HEK293 (cell line): ENCODE data around the gene SGSM2.

Experiments used
- RBAK ChIP-seq: fragments of 450-650 bp; formaldehyde crosslinking; IDR thresholded peaks from 2 replicates; pipeline ENCODE4 v1.5.1; 2016; ENCODE audit warnings: missing biosample characterization, missing genetic modification characterization
- ZBTB21 ChIP-seq: fragments of 450-650 bp; formaldehyde crosslinking; IDR thresholded peaks from 2 replicates; pipeline ENCODE4 v1.5.1; 2017; ENCODE audit warnings: missing biosample characterization, missing genetic modification characterization
- ZFHX2 ChIP-seq: fragments of 450-650 bp; formaldehyde crosslinking; conservative IDR thresholded peaks from 2 replicates; pipeline ENCODE4 v1.5.1; 2016; ENCODE audit warnings: missing biosample characterization, missing genetic modification characterization
- ZNF112 ChIP-seq: fragments of 450-650 bp; formaldehyde crosslinking; IDR thresholded peaks from 2 replicates; pipeline ENCODE4 v1.5.0; 2017; ENCODE audit warnings: missing biosample characterization, missing genetic modification characterization
- ZNF133 ChIP-seq: fragments of 450-650 bp; formaldehyde crosslinking; IDR thresholded peaks from 2 replicates; pipeline ENCODE4 v1.5.1; 2016; ENCODE audit warnings: missing biosample characterization, missing genetic modification characterization
- ZNF155 ChIP-seq: fragments of 450-650 bp; formaldehyde crosslinking; IDR thresholded peaks from 2 replicates; pipeline ENCODE4 v1.5.1; 2016; ENCODE audit warnings: missing biosample characterization, missing genetic modification characterization
- ZNF2 ChIP-seq: fragments of 450-650 bp; formaldehyde crosslinking; IDR thresholded peaks from 2 replicates; pipeline ENCODE4 v1.5.1; 2016; ENCODE audit warnings: missing biosample characterization, missing genetic modification characterization
- ZNF23 ChIP-seq: fragments of 450-650 bp; formaldehyde crosslinking; IDR thresholded peaks from 2 replicates; pipeline ENCODE4 v1.5.1; 2016; ENCODE audit warnings: missing biosample characterization, missing genetic modification characterization, borderline replicate concordance
- ZNF324 ChIP-seq: fragments of 450-650 bp; formaldehyde crosslinking; IDR thresholded peaks from 2 replicates; pipeline ENCODE4 v1.5.1; 2016; ENCODE audit warnings: missing biosample characterization, missing genetic modification characterization
- ZNF426 ChIP-seq: fragments of 450-650 bp; formaldehyde crosslinking; IDR thresholded peaks from 2 replicates; pipeline ENCODE4 v1.5.1; 2017; ENCODE audit warnings: missing biosample characterization, missing genetic modification characterization, mild to moderate bottlenecking, inconsistent platforms, moderate library complexity
- ZNF433 ChIP-seq: fragments of 450-650 bp; formaldehyde crosslinking; IDR thresholded peaks from 2 replicates; pipeline ENCODE4 v1.5.1; 2016; ENCODE audit warnings: missing biosample characterization, missing genetic modification characterization, low read depth
- ZNF521 ChIP-seq: fragments of 450-650 bp; formaldehyde crosslinking; IDR thresholded peaks from 2 replicates; pipeline ENCODE4 v1.5.1; 2017; ENCODE audit warnings: missing biosample characterization, mild to moderate bottlenecking, missing genetic modification characterization
- ZNF660 ChIP-seq: fragments of 450-650 bp; IDR thresholded peaks from 2 replicates; pipeline ENCODE4 v1.5.1; 2018; ENCODE audit warnings: missing biosample characterization, mild to moderate bottlenecking, missing genetic modification characterization
- ZNF768 ChIP-seq: fragments of 450-650 bp; formaldehyde crosslinking; IDR thresholded peaks from 2 replicates; pipeline ENCODE4 v1.5.1; 2018; ENCODE audit warnings: missing biosample characterization, mild to moderate bottlenecking, missing genetic modification characterization
- ZSCAN23 ChIP-seq: fragments of 450-650 bp; formaldehyde crosslinking; IDR thresholded peaks from 2 replicates; pipeline ENCODE4 v1.5.1; 2016; ENCODE audit warnings: missing biosample characterization, missing genetic modification characterization
- ZSCAN30 ChIP-seq: fragments of 450-650 bp; IDR thresholded peaks from 2 replicates; pipeline ENCODE4 v1.5.1; 2018; ENCODE audit warnings: missing biosample characterization, mild to moderate bottlenecking, missing genetic modification characterization, moderate library complexity
- TF ChIP-seq, protein P1 (sequence below): fragments of 450-650 bp; formaldehyde crosslinking; conservative IDR thresholded peaks from 2 replicates; pipeline ENCODE4 v1.5.1; 2016; ENCODE audit warnings: low read depth, missing biosample characterization, missing genetic modification characterization
- TF ChIP-seq, protein P2 (sequence below): fragments of 450-650 bp; formaldehyde crosslinking; IDR thresholded peaks from 2 replicates; pipeline ENCODE4 v1.5.1; 2016; ENCODE audit warnings: missing biosample characterization, missing genetic modification characterization, low read depth
- TF ChIP-seq, protein P3 (sequence below): fragments of 450-650 bp; formaldehyde crosslinking; IDR thresholded peaks from 2 replicates; pipeline ENCODE4 v1.5.1; 2017; ENCODE audit warnings: missing biosample characterization, missing genetic modification characterization
- TF ChIP-seq, protein P4 (sequence below): fragments of 450-650 bp; formaldehyde crosslinking; IDR thresholded peaks from 2 replicates; pipeline ENCODE4 v1.5.1; 2017; ENCODE audit warnings: missing biosample characterization, missing genetic modification characterization
- TF ChIP-seq, protein P5 (sequence below): fragments of 450-650 bp; IDR thresholded peaks from 2 replicates; pipeline ENCODE4 v1.5.1; 2018; ENCODE audit warnings: missing biosample characterization, missing genetic modification characterization
- TF ChIP-seq, protein P6 (sequence below): fragments of 450-650 bp; formaldehyde crosslinking; IDR thresholded peaks from 2 replicates; pipeline ENCODE4 v1.5.1; 2016; ENCODE audit warnings: missing biosample characterization, missing genetic modification characterization
- TF ChIP-seq, protein P7 (sequence below): IDR thresholded peaks from 2 replicates; pipeline ENCODE4 v1.6.1; 2011; ENCODE audit warnings: mild to moderate bottlenecking, low read depth, low read length, borderline replicate concordance
- TF ChIP-seq, protein P8 (sequence below): fragments of 450-650 bp; formaldehyde crosslinking; IDR thresholded peaks from 2 replicates; pipeline ENCODE4; 2016; ENCODE audit warnings: missing biosample characterization, missing genetic modification characterization

SGSM2 gene

DNA sequence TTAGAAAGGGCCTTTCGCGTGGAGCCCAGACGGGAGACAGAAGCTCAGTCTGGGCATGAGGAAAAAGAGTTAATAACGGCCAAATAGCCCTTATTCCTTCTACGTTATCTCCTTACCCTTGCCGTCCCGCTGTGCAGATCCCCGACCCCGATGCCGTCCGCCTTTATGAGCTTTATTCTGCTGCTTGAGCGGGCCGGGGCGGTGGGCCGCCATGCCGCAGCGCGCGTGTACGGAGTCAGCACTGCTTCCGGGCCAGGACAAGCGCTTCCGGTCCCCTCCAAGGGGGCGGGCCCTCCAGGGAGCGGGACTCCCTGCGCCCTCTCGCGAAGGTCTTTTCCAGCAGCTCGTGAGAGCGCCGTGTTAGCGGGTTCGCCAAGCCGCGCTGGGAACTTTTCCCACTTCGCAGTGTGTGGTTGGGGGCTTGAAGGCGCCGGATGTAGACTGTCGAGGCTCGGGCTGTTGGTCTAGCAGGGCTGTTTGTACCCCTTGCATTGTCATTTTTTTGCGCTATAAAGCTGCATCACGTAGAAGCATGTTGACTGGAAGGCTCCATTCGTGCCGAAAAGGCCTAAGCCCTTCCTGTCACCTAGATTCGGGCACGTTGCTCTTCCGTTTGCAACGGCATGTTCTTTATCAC, 968 bp upstream of the SGSM2 start, which contains the start of gene TSR1 (continued):
- TF ChIP-seq, protein P1, sequence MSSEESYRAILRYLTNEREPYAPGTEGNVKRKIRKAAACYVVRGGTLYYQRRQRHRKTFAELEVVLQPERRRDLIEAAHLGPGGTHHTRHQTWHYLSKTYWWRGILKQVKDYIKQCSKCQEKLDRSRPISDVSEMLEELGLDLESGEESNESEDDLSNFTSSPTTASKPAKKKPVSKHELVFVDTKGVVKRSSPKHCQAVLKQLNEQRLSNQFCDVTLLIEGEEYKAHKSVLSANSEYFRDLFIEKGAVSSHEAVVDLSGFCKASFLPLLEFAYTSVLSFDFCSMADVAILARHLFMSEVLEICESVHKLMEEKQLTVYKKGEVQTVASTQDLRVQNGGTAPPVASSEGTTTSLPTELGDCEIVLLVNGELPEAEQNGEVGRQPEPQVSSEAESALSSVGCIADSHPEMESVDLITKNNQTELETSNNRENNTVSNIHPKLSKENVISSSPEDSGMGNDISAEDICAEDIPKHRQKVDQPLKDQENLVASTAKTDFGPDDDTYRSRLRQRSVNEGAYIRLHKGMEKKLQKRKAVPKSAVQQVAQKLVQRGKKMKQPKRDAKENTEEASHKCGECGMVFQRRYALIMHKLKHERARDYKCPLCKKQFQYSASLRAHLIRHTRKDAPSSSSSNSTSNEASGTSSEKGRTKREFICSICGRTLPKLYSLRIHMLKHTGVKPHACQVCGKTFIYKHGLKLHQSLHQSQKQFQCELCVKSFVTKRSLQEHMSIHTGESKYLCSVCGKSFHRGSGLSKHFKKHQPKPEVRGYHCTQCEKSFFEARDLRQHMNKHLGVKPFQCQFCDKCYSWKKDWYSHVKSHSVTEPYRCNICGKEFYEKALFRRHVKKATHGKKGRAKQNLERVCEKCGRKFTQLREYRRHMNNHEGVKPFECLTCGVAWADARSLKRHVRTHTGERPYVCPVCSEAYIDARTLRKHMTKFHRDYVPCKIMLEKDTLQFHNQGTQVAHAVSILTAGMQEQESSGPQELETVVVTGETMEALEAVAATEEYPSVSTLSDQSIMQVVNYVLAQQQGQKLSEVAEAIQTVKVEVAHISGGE = peak; percentile 96
- TF ChIP-seq ZNF23 (tag by site-specific recombination) = no peak
- TF ChIP-seq, protein P2, sequence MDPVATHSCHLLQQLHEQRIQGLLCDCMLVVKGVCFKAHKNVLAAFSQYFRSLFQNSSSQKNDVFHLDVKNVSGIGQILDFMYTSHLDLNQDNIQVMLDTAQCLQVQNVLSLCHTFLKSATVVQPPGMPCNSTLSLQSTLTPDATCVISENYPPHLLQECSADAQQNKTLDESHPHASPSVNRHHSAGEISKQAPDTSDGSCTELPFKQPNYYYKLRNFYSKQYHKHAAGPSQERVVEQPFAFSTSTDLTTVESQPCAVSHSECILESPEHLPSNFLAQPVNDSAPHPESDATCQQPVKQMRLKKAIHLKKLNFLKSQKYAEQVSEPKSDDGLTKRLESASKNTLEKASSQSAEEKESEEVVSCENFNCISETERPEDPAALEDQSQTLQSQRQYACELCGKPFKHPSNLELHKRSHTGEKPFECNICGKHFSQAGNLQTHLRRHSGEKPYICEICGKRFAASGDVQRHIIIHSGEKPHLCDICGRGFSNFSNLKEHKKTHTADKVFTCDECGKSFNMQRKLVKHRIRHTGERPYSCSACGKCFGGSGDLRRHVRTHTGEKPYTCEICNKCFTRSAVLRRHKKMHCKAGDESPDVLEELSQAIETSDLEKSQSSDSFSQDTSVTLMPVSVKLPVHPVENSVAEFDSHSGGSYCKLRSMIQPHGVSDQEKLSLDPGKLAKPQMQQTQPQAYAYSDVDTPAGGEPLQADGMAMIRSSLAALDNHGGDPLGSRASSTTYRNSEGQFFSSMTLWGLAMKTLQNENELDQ (tag by site-specific recombination) = no peak
- TF ChIP-seq ZNF133 (tag by site-specific recombination) = no peak
- TF ChIP-seq ZBTB21 = peak; percentile 45; the same call in 1 of the 2 replicates
- no peak for TF ChIP-seq RBAK
- no peak for TF ChIP-seq ZNF112 (tag by site-specific recombination)
- TF ChIP-seq ZSCAN30 (tag by site-specific recombination) = peak; percentile 67; the same call in 1 of the 2 replicates
- no peak for TF ChIP-seq ZSCAN23 (tag by site-specific recombination)
- TF ChIP-seq ZNF155 (tag by site-specific recombination) = no peak
- TF ChIP-seq, protein P3, sequence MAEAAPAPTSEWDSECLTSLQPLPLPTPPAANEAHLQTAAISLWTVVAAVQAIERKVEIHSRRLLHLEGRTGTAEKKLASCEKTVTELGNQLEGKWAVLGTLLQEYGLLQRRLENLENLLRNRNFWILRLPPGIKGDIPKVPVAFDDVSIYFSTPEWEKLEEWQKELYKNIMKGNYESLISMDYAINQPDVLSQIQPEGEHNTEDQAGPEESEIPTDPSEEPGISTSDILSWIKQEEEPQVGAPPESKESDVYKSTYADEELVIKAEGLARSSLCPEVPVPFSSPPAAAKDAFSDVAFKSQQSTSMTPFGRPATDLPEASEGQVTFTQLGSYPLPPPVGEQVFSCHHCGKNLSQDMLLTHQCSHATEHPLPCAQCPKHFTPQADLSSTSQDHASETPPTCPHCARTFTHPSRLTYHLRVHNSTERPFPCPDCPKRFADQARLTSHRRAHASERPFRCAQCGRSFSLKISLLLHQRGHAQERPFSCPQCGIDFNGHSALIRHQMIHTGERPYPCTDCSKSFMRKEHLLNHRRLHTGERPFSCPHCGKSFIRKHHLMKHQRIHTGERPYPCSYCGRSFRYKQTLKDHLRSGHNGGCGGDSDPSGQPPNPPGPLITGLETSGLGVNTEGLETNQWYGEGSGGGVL (tag by site-specific recombination) = no peak
- TF ChIP-seq ZNF660 = 0 out of 2 replicates have a peak, but pooled peaks have one; percentile 65
- TF ChIP-seq, protein P4, sequence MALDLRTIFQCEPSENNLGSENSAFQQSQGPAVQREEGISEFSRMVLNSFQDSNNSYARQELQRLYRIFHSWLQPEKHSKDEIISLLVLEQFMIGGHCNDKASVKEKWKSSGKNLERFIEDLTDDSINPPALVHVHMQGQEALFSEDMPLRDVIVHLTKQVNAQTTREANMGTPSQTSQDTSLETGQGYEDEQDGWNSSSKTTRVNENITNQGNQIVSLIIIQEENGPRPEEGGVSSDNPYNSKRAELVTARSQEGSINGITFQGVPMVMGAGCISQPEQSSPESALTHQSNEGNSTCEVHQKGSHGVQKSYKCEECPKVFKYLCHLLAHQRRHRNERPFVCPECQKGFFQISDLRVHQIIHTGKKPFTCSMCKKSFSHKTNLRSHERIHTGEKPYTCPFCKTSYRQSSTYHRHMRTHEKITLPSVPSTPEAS (tag by site-specific recombination) = no peak
- TF ChIP-seq ZNF426 = no peak
- TF ChIP-seq ZNF433 (tag by site-specific recombination) = no peak
- no peak for TF ChIP-seq ZNF521 (tag by site-specific recombination)
- TF ChIP-seq, protein P5, sequence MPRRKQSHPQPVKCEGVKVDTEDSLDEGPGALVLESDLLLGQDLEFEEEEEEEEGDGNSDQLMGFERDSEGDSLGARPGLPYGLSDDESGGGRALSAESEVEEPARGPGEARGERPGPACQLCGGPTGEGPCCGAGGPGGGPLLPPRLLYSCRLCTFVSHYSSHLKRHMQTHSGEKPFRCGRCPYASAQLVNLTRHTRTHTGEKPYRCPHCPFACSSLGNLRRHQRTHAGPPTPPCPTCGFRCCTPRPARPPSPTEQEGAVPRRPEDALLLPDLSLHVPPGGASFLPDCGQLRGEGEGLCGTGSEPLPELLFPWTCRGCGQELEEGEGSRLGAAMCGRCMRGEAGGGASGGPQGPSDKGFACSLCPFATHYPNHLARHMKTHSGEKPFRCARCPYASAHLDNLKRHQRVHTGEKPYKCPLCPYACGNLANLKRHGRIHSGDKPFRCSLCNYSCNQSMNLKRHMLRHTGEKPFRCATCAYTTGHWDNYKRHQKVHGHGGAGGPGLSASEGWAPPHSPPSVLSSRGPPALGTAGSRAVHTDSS (tag by site-specific recombination) = no peak
- no peak for TF ChIP-seq ZNF768 (tag by site-specific recombination)
- TF ChIP-seq ZFHX2 (tag by site-specific recombination) = peak; percentile 62
- TF ChIP-seq ZNF2 = peak; percentile 82
- TF ChIP-seq, protein P6, sequence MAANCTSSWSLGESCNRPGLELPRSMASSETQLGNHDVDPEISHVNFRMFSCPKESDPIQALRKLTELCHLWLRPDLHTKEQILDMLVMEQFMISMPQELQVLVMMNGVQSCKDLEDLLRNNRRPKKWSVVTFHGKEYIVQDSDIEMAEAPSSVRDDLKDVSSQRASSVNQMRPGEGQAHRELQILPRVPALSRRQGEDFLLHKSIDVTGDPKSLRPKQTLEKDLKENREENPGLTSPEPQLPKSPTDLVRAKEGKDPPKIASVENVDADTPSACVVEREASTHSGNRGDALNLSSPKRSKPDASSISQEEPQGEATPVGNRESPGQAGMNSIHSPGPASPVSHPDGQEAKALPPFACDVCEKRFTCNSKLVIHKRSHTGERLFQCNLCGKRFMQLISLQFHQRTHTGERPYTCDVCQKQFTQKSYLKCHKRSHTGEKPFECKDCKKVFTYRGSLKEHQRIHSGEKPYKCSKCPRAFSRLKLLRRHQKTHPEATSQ (tag by site-specific recombination) = no peak
- TF ChIP-seq, protein P7, sequence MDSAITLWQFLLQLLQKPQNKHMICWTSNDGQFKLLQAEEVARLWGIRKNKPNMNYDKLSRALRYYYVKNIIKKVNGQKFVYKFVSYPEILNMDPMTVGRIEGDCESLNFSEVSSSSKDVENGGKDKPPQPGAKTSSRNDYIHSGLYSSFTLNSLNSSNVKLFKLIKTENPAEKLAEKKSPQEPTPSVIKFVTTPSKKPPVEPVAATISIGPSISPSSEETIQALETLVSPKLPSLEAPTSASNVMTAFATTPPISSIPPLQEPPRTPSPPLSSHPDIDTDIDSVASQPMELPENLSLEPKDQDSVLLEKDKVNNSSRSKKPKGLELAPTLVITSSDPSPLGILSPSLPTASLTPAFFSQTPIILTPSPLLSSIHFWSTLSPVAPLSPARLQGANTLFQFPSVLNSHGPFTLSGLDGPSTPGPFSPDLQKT = no peak
- TF ChIP-seq ZNF324 (tag by site-specific recombination) = peak; percentile 21; the same call in 1 of the 2 replicates
- TF ChIP-seq, protein P8, sequence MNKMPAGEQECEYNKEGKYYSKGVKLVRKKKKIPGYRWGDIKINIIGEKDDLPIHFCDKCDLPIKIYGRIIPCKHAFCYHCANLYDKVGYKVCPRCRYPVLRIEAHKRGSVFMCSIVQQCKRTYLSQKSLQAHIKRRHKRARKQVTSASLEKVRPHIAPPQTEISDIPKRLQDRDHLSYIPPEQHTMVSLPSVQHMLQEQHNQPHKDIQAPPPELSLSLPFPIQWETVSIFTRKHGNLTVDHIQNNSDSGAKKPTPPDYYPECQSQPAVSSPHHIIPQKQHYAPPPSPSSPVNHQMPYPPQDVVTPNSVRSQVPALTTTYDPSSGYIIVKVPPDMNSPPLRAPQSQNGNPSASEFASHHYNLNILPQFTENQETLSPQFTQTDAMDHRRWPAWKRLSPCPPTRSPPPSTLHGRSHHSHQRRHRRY = no peak
